Body of pancreas (tissue), 4 donors: ENCODE measurements around the gene PANX1. TPM values are rescaled to one million over a fixed set of nuclear protein-coding genes. Genes with fewer than 3 reads are reported as not detected.

Experiments
- ATAC-seq: fragments of 150-250 bp; one replicate; pipeline ENCODE4 v1.9.1; 2016
- DNase-seq, 4 donors: peaks; one replicate each; pipeline ENCODE4 v3.0.0-alpha.2; 2019
- H3K27ac ChIP-seq, 4 donors: fragments of 200-600 bp; sonication (generic); 1 replicate in 3 of 4; 2 replicates in 1 of 4; pipeline versions ENCODE4 v1.5.1 to v1.6.1; 2016 to 2019; ENCODE audit warnings: mild to moderate bottlenecking in 1 of 4, mixed read lengths in 1 of 4, moderate library complexity in 1 of 4
- H3K27me3 ChIP-seq, 2 donors: fragments of 200-600 bp; sonication (generic); one replicate each; pipeline ENCODE4 v1.6.0; 2016; ENCODE audit warnings: mild to moderate bottlenecking in 1 of 2
- H3K36me3 ChIP-seq, 2 donors: fragments of 200-600 bp; sonication (generic); replicated peaks in 1 of 2; 2 replicates each; pipeline ENCODE4 v1.5.1; 2016; ENCODE audit warnings: low read depth in 2 of 2; ENCODE audit not compliant: insufficient read depth in 1 of 2
- H3K4me1 ChIP-seq: fragments of 200-600 bp; sonication (generic); one replicate; pipeline ENCODE4 v1.6.0; 2016
- H3K4me3 ChIP-seq, 2 donors: fragments of 200-600 bp; sonication (generic); 1 replicate in 1 of 2; 2 replicates in 1 of 2; pipeline ENCODE4 v1.5.1; 2016 to 2019
- H3K9me3 ChIP-seq, 3 donors: fragments of 200-600 bp; sonication (generic); 1 replicate in 2 of 3; 2 replicates in 1 of 3; pipeline ENCODE4 v1.5.1; 2016
- CTCF ChIP-seq, 7 experiments: fragments of 450-650 bp in 4 of 7; fragments of 200-600 bp in 3 of 7; sonication (generic) in 3 of 7; IDR thresholded peaks; one replicate each; pipeline ENCODE4 v1.5.1; 2016 to 2019; ENCODE audit warnings: antibody characterized with exemption in 7 of 7
- POLR2A ChIP-seq, 3 donors: fragments of 450-650 bp; IDR thresholded peaks; one replicate each; pipeline ENCODE4 v1.6.1; 2016; ENCODE audit warnings: antibody characterized with exemption in 3 of 3, mild to moderate bottlenecking in 2 of 3
- WGBS, 2 donors: methylation state at CpG; one replicate each; pipeline ENCODE4 v1.1.5; 2017; 5-methylcytosine and 5-hydroxymethylcytosine counted together
- intact Hi-C: fragments of 100-400 bp; cut with DNase I; formaldehyde crosslinking; loops from one replicate; pipeline ENCODE4 v1.15.1; 2023
- total RNA-seq, 2 donors: library from RNA; depleted of rRNA; stranded (reverse); fragments of >200 nt; gene quantifications; one replicate each; pipeline ENCODE4 v1.1.0, GENCODE V29; 2016

Gene PANX1
- total RNA-seq, 2 donors from 2014 or later: 8.6 to 14.2 TPM

GRCh38 chr11:94133752-94134151, 5.1 kb downstream of the PANX1 start:
- DNase-seq: no peak
- Histone ChIP-seq H3K27me3 (no peaks in the 10 kb centered on the region), H3K36me3 (no peaks in the 10 kb centered on the region), H3K27ac (no peak overlapping the region), H3K4me3 (no peak overlapping the region), H3K4me1 (peaks cover 39% of the 10 kb centered on the region), H3K9me3 (no peaks in the 10 kb centered on the region)
- intact Hi-C loops: no loop called here
- WGBS, 2 donors: 82 to 92% methylated on average over 4 of the region's 4 CpGs
- no peak for ATAC-seq
- TF ChIP-seq CTCF (IDR thresholded peaks at IDR 0.05) (no peak), POLR2A (IDR thresholded peaks at IDR 0.05) (no peak)

- H3K36me3 ChIP-seq: no peaks in the 10 kb centered on the region
- H3K27me3 ChIP-seq: no peaks in the 10 kb centered on the region
- WGBS, 2 donors: 60 to 63% methylated on average over 8 to 10 of the region's 10 CpGs
- peak; percentile 36 to 66 (median 60) for DNase-seq
- H3K27ac ChIP-seq: peak overlapping the region in 3 of 4 donors; percentile 7 to 36 (median 29)
- H3K4me1 ChIP-seq: peaks cover 38% of the 10 kb centered on the region
- H3K4me3 ChIP-seq: no peak overlapping the region
- peak; percentile 54 for ATAC-seq
- TF ChIP-seq CTCF (IDR thresholded peaks at IDR 0.05): no peak
- no peak for TF ChIP-seq POLR2A (IDR thresholded peaks at IDR 0.05)
- intact Hi-C loops: no loop called here
- H3K9me3 ChIP-seq: no peaks in the 10 kb centered on the region
These were observed 6.2 kb downstream of the PANX1 start for GRCh38 chr11:94134651-94135512.

GRCh38 chr11:94139416-94139815, 10.8 kb downstream of the PANX1 start:
- TF ChIP-seq CTCF (IDR thresholded peaks at IDR 0.05) (no peak), POLR2A (IDR thresholded peaks at IDR 0.05) (no peak)
- Histone ChIP-seq H3K27ac (no peak overlapping the region), H3K36me3 (no peaks in the 10 kb centered on the region), H3K4me1 (peaks cover 23% of the 10 kb centered on the region), H3K9me3 (no peaks in the 10 kb centered on the region), H3K27me3 (no peaks in the 10 kb centered on the region), H3K4me3 (no peak overlapping the region)
- DNase-seq (peak in 2 of 4 donors; percentile 34 to 36), ATAC-seq (peak; percentile 34)
- WGBS, 2 donors: 83 to 92% methylated on average over 4 of the region's 4 CpGs
- intact Hi-C loops: no loop called here

GRCh38 chr11:94140154-94140655, 11.6 kb downstream of the PANX1 start:
- H3K9me3 ChIP-seq: no peaks in the 10 kb centered on the region
- no peaks in the 10 kb centered on the region for H3K36me3 ChIP-seq
- WGBS, 2 donors: 78 to 89% methylated on average over 2 of the region's 2 CpGs
- H3K4me3 ChIP-seq: no peak overlapping the region
- no peak for TF ChIP-seq CTCF (IDR thresholded peaks at IDR 0.05)
- no peak for TF ChIP-seq POLR2A (IDR thresholded peaks at IDR 0.05)
- no peak for ATAC-seq
- DNase-seq: no peak
- H3K4me1 ChIP-seq: peaks cover 18% of the 10 kb centered on the region
- intact Hi-C loops: no loop called here
- no peak overlapping the region for H3K27ac ChIP-seq
- no peaks in the 10 kb centered on the region for H3K27me3 ChIP-seq
